OCI-LY3 (cell line): ENCODE results near the gene ZNF438.

Experiments used
- EZH2phosphoT487 ChIP-seq: fragments of 200-600 bp; shearing (Covaris generic); IDR thresholded peaks from 2 replicates; pipeline ENCODE4 v1.6.1; 2018; ENCODE audit warnings: antibody characterized with exemption, mixed run types, low read depth
- TF ChIP-seq, protein P1 (sequence below): fragments of 200-600, 300-600 bp; sonication (generic); IDR thresholded peaks from 2 replicates; pipeline ENCODE4 v1.5.1; 2014; ENCODE audit warnings: antibody characterized with exemption, low read length, low read depth

GRCh38 chr10:30990351-30990750, 41.3 kb downstream of the ZNF438 start:
- TF ChIP-seq, protein P1, sequence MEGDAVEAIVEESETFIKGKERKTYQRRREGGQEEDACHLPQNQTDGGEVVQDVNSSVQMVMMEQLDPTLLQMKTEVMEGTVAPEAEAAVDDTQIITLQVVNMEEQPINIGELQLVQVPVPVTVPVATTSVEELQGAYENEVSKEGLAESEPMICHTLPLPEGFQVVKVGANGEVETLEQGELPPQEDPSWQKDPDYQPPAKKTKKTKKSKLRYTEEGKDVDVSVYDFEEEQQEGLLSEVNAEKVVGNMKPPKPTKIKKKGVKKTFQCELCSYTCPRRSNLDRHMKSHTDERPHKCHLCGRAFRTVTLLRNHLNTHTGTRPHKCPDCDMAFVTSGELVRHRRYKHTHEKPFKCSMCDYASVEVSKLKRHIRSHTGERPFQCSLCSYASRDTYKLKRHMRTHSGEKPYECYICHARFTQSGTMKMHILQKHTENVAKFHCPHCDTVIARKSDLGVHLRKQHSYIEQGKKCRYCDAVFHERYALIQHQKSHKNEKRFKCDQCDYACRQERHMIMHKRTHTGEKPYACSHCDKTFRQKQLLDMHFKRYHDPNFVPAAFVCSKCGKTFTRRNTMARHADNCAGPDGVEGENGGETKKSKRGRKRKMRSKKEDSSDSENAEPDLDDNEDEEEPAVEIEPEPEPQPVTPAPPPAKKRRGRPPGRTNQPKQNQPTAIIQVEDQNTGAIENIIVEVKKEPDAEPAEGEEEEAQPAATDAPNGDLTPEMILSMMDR, result no peak
- no peak for TF ChIP-seq EZH2phosphoT487
